C4-2B (cell line): ENCODE data around the gene INPP5F.

Experiments used
- H3K27ac ChIP-seq: fragments of 450-650 bp; 2 replicates; pipeline ENCODE4 v1.5.1; 2017
- ZFX ChIP-seq: fragments of 450-650 bp; IDR thresholded peaks from 2 replicates; pipeline ENCODE4 v1.6.1; 2017
- TF ChIP-seq, protein P1 (sequence below): fragments of 450-650 bp; conservative IDR thresholded peaks from 2 replicates; pipeline ENCODE4 v1.5.1; 2017; ENCODE audit warnings: mild to moderate bottlenecking

Gene INPP5F

DNA sequence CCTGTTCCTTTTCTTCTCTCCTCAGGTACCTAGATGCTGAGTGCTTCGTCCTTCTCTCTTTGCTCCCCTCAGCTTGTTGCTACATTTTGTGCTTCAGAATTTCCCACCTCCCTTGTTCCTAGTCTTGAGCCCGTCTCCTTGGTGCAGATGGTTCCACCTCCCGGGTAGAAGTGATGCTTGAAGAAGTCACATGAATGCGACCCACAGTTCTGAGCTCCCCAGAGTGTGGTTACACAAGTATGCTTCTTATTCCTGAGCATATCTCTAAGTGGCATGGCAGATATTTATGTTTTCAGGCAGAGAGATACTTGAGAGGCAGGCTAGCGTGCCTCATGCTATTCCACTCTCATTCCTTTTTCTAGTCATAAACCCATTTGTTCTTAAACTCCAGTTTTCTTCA, 34.0 kb downstream of the INPP5F start:
- H3K27ac ChIP-seq: no peak overlapping the region
- TF ChIP-seq, protein P1, sequence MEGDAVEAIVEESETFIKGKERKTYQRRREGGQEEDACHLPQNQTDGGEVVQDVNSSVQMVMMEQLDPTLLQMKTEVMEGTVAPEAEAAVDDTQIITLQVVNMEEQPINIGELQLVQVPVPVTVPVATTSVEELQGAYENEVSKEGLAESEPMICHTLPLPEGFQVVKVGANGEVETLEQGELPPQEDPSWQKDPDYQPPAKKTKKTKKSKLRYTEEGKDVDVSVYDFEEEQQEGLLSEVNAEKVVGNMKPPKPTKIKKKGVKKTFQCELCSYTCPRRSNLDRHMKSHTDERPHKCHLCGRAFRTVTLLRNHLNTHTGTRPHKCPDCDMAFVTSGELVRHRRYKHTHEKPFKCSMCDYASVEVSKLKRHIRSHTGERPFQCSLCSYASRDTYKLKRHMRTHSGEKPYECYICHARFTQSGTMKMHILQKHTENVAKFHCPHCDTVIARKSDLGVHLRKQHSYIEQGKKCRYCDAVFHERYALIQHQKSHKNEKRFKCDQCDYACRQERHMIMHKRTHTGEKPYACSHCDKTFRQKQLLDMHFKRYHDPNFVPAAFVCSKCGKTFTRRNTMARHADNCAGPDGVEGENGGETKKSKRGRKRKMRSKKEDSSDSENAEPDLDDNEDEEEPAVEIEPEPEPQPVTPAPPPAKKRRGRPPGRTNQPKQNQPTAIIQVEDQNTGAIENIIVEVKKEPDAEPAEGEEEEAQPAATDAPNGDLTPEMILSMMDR: no peak
- TF ChIP-seq ZFX: no peak

DNA sequence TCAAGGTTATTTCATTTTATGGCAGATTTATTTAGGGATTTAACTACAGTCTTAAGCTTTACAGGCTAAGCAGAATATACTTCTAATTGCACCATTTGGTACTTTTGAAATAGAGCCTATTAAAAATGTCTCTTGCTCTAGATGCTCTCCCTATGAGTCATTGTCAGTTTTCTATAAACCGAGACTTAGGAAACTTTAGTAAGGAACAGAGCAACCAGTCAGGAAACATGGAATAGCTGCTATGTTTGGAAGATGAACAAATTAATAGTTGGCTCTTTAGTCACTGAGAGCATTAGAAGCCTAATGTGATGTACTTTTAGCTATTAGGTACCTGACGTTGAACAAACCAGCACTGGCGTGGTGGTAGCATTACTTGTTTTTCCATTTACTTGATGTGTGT, 35.3 kb downstream of the INPP5F start:
- no peak overlapping the region for H3K27ac ChIP-seq
- TF ChIP-seq ZFX: no peak
- TF ChIP-seq, protein P1: no peak

DNA sequence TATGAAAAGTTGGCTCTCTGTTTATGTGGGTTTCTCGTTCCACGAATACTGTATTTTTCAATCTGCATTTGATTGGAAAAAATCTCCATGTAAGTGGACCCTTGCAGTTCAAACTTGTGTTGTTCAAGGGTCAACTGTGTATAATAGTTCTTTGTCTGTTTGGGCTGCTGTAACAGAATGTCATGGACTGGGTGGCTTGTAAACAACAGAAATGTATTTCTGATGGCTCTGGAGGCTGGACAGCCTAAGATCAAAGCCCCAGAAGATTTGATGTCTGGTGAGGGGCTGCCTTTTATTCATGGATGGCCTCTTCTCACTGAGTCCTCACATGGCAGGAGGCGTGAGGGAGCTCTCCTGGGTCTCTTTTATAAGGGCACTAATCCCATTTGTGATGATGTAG, 36.2 kb downstream of the INPP5F start:
- TF ChIP-seq, protein P1: no peak
- no peak for TF ChIP-seq ZFX
- H3K27ac ChIP-seq: no peak overlapping the region

DNA sequence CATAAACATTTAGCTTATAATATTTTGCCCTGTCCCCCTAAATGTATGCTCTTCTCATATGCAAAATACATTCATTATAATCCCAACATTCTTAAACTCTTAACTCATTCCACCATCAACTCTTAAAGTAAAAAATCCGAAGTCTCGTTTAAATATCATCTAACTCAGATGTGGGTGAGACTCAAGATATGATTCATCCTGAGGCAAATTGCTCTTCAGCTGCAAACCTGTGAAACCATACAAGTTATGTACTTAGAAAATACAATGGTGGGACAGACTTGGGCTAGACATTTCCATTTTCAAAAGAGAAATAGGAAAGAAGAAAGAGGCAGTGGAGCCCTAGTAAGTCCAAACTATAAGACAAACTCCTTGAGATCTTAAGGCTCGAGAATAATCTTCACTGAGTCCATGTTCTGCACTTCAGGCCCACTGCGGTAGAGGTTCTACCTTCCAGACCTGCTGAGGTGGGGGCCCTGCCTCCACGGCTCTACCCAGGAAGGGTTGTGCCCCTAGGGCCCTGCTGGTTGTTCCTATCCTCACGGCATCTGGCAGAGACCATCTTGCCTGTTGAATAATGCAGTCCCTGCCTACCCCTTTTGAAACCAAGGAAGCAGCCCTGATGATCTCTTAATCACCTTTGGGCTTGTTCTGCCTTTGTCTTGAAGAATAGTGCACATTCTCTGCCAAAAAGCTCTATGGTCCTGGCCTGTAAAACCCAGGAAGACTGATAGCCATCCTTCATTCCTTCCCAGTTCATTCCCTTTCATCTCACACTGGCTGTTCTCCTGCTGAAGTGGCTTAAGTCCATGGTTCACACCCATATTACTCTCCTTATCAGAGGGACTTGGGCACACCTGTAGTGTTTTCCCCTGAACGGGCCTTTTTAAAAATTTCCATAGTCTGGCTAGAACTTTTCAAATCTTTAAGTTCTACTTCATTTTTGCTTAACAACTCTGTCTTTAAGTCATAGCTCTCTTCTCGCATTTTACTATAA, 37.3 kb downstream of the INPP5F start:
- H3K27ac ChIP-seq: no peak overlapping the region
- TF ChIP-seq, protein P1: no peak
- no peak for TF ChIP-seq ZFX

DNA sequence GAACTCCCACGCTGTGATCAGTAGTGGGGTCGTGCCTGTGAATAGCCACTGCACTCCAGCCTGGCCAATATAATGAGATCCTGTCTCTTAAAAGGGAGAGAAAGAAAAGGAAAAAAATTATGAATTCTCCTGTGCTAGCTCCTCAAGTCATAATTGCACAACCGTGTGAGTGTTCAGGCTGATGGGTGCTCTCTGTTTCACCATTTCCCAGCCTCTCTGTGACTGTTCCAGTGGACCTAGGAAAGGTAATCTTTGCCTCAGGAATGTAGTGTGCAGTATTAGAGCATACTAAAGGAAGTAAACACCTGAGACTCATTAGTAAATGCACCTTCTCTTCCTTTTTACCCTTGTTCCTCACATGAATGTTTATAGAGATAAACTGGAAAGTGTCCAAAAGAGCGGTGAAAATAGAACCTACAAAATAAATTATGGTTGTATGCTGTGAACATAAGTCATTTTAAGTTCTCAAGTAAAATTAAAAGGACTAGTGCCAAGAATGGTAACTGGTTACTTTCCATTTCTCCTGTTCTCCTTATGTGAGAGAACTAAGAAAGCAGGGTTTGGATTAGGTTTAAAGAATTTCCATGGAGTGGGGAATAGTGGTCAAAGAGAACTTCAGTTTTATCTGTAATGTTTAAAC, 42.7 kb downstream of the INPP5F start:
- TF ChIP-seq ZFX: no peak
- TF ChIP-seq, protein P1: no peak

DNA sequence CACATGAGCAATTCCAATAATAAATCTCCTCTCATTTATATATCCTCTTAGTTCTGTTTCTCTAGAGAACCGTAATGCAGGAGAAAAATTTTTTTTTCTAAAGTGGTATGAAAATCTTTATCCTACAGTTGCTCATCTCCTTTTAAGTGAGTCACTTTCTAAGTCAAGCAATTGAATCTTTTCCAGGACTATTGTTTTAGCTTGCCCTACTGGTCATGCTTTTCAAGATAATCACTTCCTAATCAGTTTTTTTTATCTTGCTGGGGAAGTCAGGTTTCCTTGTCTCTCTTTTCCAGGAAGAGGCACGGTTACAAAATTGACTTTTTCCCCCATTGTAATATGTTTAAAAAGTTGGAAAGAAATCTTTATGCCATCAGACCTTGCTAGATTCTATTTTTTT, 44.0 kb downstream of the INPP5F start:
- no peak for TF ChIP-seq ZFX
- TF ChIP-seq, protein P1: no peak
- H3K27ac ChIP-seq: 0 out of 2 replicates have a peak overlapping the region, but pooled peaks have one; percentile 30

More for the DNA sequence above, 42.7 kb downstream of the INPP5F start:
- H3K27ac ChIP-seq: no peak overlapping the region

DNA sequence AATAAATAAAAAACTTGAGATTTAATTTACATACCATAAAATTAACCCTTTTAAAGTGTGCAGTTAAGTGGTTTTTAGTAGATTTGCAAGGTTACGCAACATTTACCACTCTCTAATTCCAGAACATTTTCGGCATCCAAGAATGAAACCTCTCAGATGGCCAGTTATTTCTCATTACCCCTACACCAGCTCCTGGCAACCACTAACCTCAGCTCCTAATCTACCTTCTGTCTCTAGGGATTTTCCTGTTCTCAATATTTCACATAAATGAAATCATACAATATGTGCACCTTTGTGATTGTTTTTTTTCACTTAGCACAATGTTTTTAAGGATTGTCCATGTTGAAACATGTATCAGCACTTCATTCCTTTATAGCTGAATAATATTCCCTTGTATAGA, 45.1 kb downstream of the INPP5F start:
- TF ChIP-seq, protein P1: no peak
- TF ChIP-seq ZFX: no peak
- no peak overlapping the region for H3K27ac ChIP-seq
